OCI-LY3 (cell line): Measurements from ENCODE around the gene PPP1R12B.
"Not testable (repeated sequence)": the region's sequence is repeated elsewhere in the genome, so short reads cannot be mapped to it uniquely, and the experiment has no call there.

Source experiments
- H2AFZ ChIP-seq: fragments of 200-600, 300-600 bp; shearing (Covaris generic); 2 replicates; pipeline ENCODE4 v1.6.0; 2014; ENCODE audit warnings: antibody characterized with exemption, low read depth, low read length
- H3K27ac ChIP-seq: fragments of 200-600, 300-600 bp; sonication (generic); 2 replicates; pipeline ENCODE4 v1.5.1; 2014; ENCODE audit warnings: mild to moderate bottlenecking, low read length, moderate library complexity, mixed read lengths
- H3K27me3 ChIP-seq: fragments of 200-600, 300-600 bp; sonication (generic); 2 replicates; pipeline ENCODE4 v1.6.1; 2014; ENCODE audit warnings: low read depth, low read length, mixed read lengths
- H3K36me3 ChIP-seq: fragments of 200-600, 300-600 bp; sonication (generic); replicated peaks from 2 replicates; pipeline ENCODE3; 2014; ENCODE audit warnings: low read depth, low read length, mixed read lengths
- H3K4me1 ChIP-seq: fragments of 300-600, 200-600 bp; sonication (generic); 2 replicates; pipeline ENCODE4 v1.6.1; 2014; ENCODE audit warnings: low read length, mixed read lengths
- H3K4me2 ChIP-seq: fragments of 200-600, 300-600 bp; sonication (generic); 2 replicates; pipeline ENCODE4 v1.6.1; 2014; ENCODE audit warnings: low read length, mixed read lengths
- H3K4me3 ChIP-seq: fragments of 300-600, 200-600 bp; sonication (generic); 2 replicates; pipeline ENCODE4 v1.5.1; 2014; ENCODE audit warnings: antibody characterized with exemption, mild to moderate bottlenecking, low read length, moderate library complexity
- H3K79me2 ChIP-seq: fragments of 300-600, 200-600 bp; shearing (Covaris generic); 2 replicates; pipeline ENCODE4 v1.6.1; 2014; ENCODE audit warnings: mild to moderate bottlenecking, low read length, mixed read lengths
- H3K9ac ChIP-seq: fragments of 300-600, 200-600 bp; shearing (Covaris generic); 2 replicates; pipeline ENCODE4 v1.6.0; 2014; ENCODE audit warnings: mild to moderate bottlenecking, low read length, moderate library complexity
- H3K9me3 ChIP-seq: fragments of 200-600, 300-600 bp; shearing (Covaris generic); 2 replicates; pipeline ENCODE4 v1.6.1; 2014; ENCODE audit warnings: low read length, mixed read lengths; ENCODE audit not compliant: insufficient read depth
- H4K20me1 ChIP-seq: fragments of 200-600, 300-600 bp; sonication (generic); 2 replicates; pipeline ENCODE4 v1.6.1; 2016; ENCODE audit warnings: low read length, mixed read lengths; ENCODE audit not compliant: insufficient read depth
- EZH2phosphoT487 ChIP-seq: fragments of 200-600 bp; shearing (Covaris generic); IDR thresholded peaks from 2 replicates; pipeline ENCODE4 v1.6.1; 2018; ENCODE audit warnings: antibody characterized with exemption, mixed run types, low read depth
- TF ChIP-seq, protein P1 (sequence below): fragments of 200-600, 300-600 bp; sonication (generic); IDR thresholded peaks from 2 replicates; pipeline ENCODE4 v1.5.1; 2014; ENCODE audit warnings: antibody characterized with exemption, low read length, low read depth

The PPP1R12B gene

DNA sequence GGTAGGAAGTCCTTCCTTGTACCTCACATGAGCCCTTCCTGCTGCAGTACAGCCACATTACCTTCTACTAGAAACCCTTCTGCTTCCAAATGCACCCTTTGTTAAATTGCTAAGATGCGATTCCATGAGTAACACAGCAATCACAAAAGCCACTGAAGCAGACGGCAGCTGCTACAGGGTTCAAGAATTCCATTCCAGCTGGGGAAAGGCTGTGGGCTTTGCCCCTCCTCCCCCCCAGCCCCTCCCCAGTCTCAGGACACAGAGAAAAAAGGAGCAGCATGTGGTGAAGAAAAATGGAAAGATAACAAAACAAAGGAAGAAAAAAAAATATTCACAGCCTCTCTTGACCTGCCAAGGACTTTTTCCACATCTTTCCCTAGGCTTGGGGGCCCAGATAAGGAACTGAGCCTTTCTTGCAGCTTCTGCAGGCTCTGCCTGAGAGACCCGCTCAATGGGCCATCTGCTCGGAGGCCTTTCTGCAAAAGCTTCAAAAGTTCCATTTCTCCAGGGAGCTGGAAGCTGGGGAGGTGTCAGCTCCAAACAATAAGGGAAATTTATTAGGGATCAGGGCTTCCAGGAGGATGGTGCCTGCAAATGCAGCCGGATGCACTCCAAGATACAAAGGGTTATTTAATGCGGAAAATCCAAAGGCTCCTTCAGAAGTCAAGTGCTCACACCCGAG lies 289.7 kb downstream of the PPP1R12B start:
- Histone ChIP-seq H3K36me3 (no peaks in the 10 kb centered on the region), H3K27ac (no peak overlapping the region), H3K79me2 (no peaks in the 10 kb centered on the region), H2AFZ (no peak overlapping the region), H3K9ac (no peak overlapping the region), H4K20me1 (peaks cover 5% of the 10 kb centered on the region; the same call in 1 of the 2 replicates), H3K9me3 (no peaks in the 10 kb centered on the region), H3K27me3 (peaks cover 45% of the 10 kb centered on the region), H3K4me2 (no peak overlapping the region), H3K4me3 (no peak overlapping the region), H3K4me1 (no peaks in the 10 kb centered on the region)
- no peak for TF ChIP-seq EZH2phosphoT487
- TF ChIP-seq, protein P1, sequence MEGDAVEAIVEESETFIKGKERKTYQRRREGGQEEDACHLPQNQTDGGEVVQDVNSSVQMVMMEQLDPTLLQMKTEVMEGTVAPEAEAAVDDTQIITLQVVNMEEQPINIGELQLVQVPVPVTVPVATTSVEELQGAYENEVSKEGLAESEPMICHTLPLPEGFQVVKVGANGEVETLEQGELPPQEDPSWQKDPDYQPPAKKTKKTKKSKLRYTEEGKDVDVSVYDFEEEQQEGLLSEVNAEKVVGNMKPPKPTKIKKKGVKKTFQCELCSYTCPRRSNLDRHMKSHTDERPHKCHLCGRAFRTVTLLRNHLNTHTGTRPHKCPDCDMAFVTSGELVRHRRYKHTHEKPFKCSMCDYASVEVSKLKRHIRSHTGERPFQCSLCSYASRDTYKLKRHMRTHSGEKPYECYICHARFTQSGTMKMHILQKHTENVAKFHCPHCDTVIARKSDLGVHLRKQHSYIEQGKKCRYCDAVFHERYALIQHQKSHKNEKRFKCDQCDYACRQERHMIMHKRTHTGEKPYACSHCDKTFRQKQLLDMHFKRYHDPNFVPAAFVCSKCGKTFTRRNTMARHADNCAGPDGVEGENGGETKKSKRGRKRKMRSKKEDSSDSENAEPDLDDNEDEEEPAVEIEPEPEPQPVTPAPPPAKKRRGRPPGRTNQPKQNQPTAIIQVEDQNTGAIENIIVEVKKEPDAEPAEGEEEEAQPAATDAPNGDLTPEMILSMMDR, result no peak

DNA sequence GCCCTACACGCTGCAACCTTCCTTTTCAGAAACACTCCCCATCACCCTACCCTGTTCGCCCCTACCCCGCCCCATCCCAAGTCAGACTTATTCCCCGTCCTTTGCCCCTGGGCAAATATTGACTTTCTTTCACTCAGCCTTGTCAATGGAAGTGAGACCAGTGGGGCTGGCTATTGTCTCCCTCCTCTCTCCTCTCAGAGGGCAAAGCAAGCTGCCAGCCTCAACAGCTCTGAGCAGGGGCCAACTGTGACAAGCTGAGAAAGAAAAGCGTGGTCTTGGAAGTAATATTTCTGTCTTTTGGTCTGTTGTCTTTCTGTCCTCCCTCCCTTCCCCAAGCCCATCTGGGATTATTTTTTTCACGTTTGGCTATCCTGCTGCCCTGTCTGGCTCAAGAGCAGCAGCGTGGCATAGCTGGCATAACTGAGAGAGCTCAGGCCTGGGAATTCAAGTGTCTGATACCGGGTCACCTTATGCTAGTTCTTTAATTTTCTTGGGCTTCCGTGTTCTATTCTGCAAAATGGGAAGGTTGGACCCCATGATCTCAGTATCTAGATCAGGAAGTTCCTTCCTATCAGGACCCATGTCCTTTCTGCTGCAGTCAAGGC lies 290.3 kb downstream of the PPP1R12B start:
- H3K27ac ChIP-seq, H2AFZ ChIP-seq, H3K79me2 ChIP-seq, H3K4me1 ChIP-seq, H3K9ac ChIP-seq, H3K36me3 ChIP-seq, H3K4me2 ChIP-seq, H3K9me3 ChIP-seq, H4K20me1 ChIP-seq, H3K4me3 ChIP-seq: not testable (repeated sequence)
- H3K27me3 ChIP-seq, result peaks cover 40% of the 10 kb centered on the region

DNA sequence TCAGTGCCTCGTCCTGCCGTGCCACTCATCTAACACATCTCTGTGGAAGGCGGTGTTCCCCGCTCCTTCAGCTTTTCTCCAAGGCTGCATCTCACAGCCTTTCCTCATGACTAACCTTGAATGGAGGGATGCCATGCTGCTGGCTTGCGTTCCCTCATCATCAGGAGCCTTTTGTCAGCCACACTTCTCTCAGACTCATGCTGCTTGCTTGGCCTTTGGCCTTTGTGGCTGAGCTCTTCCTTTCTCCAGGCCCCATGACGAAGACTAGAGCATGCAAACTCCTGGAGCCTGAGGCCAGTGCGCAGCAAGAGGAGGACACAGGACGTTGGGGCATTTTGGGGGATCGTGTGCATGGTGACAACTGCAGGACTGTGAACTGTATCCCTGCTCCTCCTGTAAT lies 291.0 kb downstream of the PPP1R12B start:
- no peaks in the 10 kb centered on the region for H3K36me3 ChIP-seq
- H3K4me2 ChIP-seq, result no peak overlapping the region
- no peaks in the 10 kb centered on the region for H3K4me1 ChIP-seq
- H3K9me3 ChIP-seq, result no peaks in the 10 kb centered on the region
- H3K79me2 ChIP-seq, result no peaks in the 10 kb centered on the region
- TF ChIP-seq, protein P1, result no peak
- no peak for TF ChIP-seq EZH2phosphoT487
- no peak overlapping the region for H3K4me3 ChIP-seq
- H3K27ac ChIP-seq, result no peak overlapping the region
- peaks cover 5% of the 10 kb centered on the region; the same call in 1 of the 2 replicates for H4K20me1 ChIP-seq
- no peak overlapping the region for H3K9ac ChIP-seq
- H3K27me3 ChIP-seq, result peaks cover 41% of the 10 kb centered on the region
- H2AFZ ChIP-seq, result no peak overlapping the region

DNA sequence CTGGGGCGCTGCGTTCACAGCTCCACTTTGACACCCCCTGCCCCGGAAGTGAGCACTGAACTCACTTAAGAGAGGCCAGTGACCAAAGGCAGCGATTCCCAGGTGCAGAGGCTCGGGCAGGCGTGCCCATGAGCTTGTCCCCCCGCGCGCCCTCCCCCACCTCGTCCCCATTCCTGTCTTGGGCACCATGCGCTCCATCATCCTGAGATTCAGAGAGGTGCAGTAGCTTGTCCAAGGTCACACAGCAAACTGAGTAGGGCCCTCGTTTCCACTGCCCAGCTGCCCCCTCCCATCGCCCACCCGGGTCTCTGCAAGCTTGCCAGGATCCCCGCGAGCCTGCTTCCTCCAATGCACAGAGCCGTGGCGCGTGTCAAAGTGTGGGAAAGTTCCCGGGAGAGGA lies 293.7 kb downstream of the PPP1R12B start:
- H3K36me3 ChIP-seq, result no peaks in the 10 kb centered on the region
- no peaks in the 10 kb centered on the region for H3K79me2 ChIP-seq
- peaks cover 10% of the 10 kb centered on the region; the same call in 1 of the 2 replicates for H4K20me1 ChIP-seq
- no peak for TF ChIP-seq EZH2phosphoT487
- TF ChIP-seq, protein P1, result no peak
- H3K4me1 ChIP-seq, result no peaks in the 10 kb centered on the region
- no peak overlapping the region for H2AFZ ChIP-seq
- H3K9ac ChIP-seq, result no peak overlapping the region
- no peak overlapping the region for H3K4me3 ChIP-seq
- H3K27ac ChIP-seq, result no peak overlapping the region
- no peaks in the 10 kb centered on the region for H3K9me3 ChIP-seq
- no peak overlapping the region for H3K4me2 ChIP-seq
- H3K27me3 ChIP-seq, result peaks cover 50% of the 10 kb centered on the region
